HG02759 (cell line): ENCODE measurements around the gene MDFI.

Source experiments
- ATAC-seq: cut with Tn5 transposase; IDR thresholded peaks from one replicate; pipeline ENCODE4 v1.9.1; 2021; ENCODE audit warnings: mild to moderate bottlenecking, moderate library complexity; ENCODE audit not compliant: unreplicated experiment

The MDFI gene

GRCh38 chr6:41670703-41671360 lies 32.6 kb downstream of the MDFI start:
- no peak for ATAC-seq

GRCh38 chr6:41671376-41671775 lies 33.1 kb downstream of the MDFI start:
- no peak for ATAC-seq

GRCh38 chr6:41672016-41672415 lies 33.7 kb downstream of the MDFI start:
- ATAC-seq = no peak

- ATAC-seq = no peak
Observed at GRCh38 chr6:41672816-41673703, 34.8 kb downstream of the MDFI start.

- no peak for ATAC-seq
Observed at GRCh38 chr6:41673704-41674000, 35.4 kb downstream of the MDFI start.

GRCh38 chr6:41674231-41675000 lies 36.1 kb downstream of the MDFI start:
- no peak for ATAC-seq

GRCh38 chr6:41675176-41675775 lies 37.0 kb downstream of the MDFI start:
- ATAC-seq = no peak

GRCh38 chr6:41675992-41676391 lies 37.7 kb downstream of the MDFI start:
- no peak for ATAC-seq

- ATAC-seq = no peak
Observed at GRCh38 chr6:41676431-41676830, 38.2 kb downstream of the MDFI start.

GRCh38 chr6:41677124-41677921 lies 39.1 kb downstream of the MDFI start:
- ATAC-seq = no peak

GRCh38 chr6:41678511-41679084 lies 40.3 kb downstream of the MDFI start:
- ATAC-seq = no peak

- no peak for ATAC-seq
Observed at GRCh38 chr6:41679696-41680095, 41.4 kb downstream of the MDFI start.

- ATAC-seq = no peak
Observed at GRCh38 chr6:41680182-41680965, 42.1 kb downstream of the MDFI start.

GRCh38 chr6:41682056-41682477 lies 43.8 kb downstream of the MDFI start:
- ATAC-seq = peak; percentile 56

GRCh38 chr6:41682497-41683272 lies 44.4 kb downstream of the MDFI start:
- ATAC-seq = no peak

- no peak for ATAC-seq
Observed at GRCh38 chr6:41683273-41683522, 44.9 kb downstream of the MDFI start.

- peak; percentile 75 for ATAC-seq
Observed at GRCh38 chr6:41683523-41684310, 45.4 kb downstream of the MDFI start.
